Karpas-422 (cell line): Measurements from ENCODE around the gene RPRM. TPM values are rescaled to one million over a fixed set of nuclear protein-coding genes. Genes with fewer than 3 reads are reported as not detected.

ENCODE experiments used
- DNase-seq: peaks from one replicate; pipeline ENCODE4 v3.0.0-alpha.2; 2015
- H2AFZ ChIP-seq: fragments of 200-600 bp; sonication (generic); 2 replicates; pipeline ENCODE4 v1.6.1; 2014; ENCODE audit warnings: antibody characterized with exemption, low read length, mixed read lengths
- H3K27ac ChIP-seq: fragments of 200-600 bp; sonication (generic); 2 replicates; pipeline ENCODE4 v1.5.1; 2014; ENCODE audit warnings: mild to moderate bottlenecking, low read length, moderate library complexity
- H3K27me3 ChIP-seq: fragments of 200-600 bp; sonication (generic); 2 replicates; pipeline ENCODE4 v1.6.1; 2014; ENCODE audit warnings: low read length, mixed read lengths
- H3K36me3 ChIP-seq: fragments of 200-600 bp; sonication (generic); 2 replicates; pipeline ENCODE4 v1.6.1; 2014; ENCODE audit warnings: low read length, mixed read lengths; ENCODE audit not compliant: insufficient read depth
- H3K4me1 ChIP-seq: fragments of 200-600 bp; sonication (generic); 2 replicates; pipeline ENCODE4 v1.6.1; 2014; ENCODE audit warnings: mild to moderate bottlenecking, low read length, mixed read lengths
- H3K4me2 ChIP-seq: fragments of 200-600 bp; sonication (generic); 2 replicates; pipeline ENCODE4 v1.6.1; 2014; ENCODE audit warnings: low read length, low read depth, mild to moderate bottlenecking; ENCODE audit not compliant: poor library complexity, severe bottlenecking
- H3K4me3 ChIP-seq: fragments of 200-600 bp; sonication (generic); 2 replicates; pipeline ENCODE4 v1.5.1; 2014; ENCODE audit warnings: mild to moderate bottlenecking, antibody characterized with exemption, low read length, mixed read lengths
- H3K79me2 ChIP-seq: fragments of 200-600 bp; sonication (generic); 2 replicates; pipeline ENCODE4 v1.6.1; 2014; ENCODE audit warnings: mild to moderate bottlenecking, low read length, mixed read lengths
- H3K9ac ChIP-seq: fragments of 200-600 bp; sonication (generic); 2 replicates; pipeline ENCODE4 v1.6.0; 2014; ENCODE audit warnings: low read length
- H3K9me2 ChIP-seq: fragments of 200-600 bp; sonication (generic), shearing (Covaris generic); replicated peaks from 2 replicates; pipeline ENCODE4 v1.6.0; 2014; ENCODE audit warnings: mild to moderate bottlenecking, low read length, moderate library complexity; ENCODE audit not compliant: insufficient read depth
- H3K9me3 ChIP-seq: fragments of 300-700, 200-600 bp; sonication (generic); 2 replicates; pipeline ENCODE4 v1.6.1; 2014; ENCODE audit warnings: low read length, mixed read lengths
- H4K20me1 ChIP-seq: fragments of 200-600 bp; sonication (generic); 2 replicates; pipeline ENCODE4 v1.6.1; 2014; ENCODE audit warnings: mild to moderate bottlenecking, antibody characterized with exemption, low read length, low read depth; ENCODE audit not compliant: insufficient read depth
- total RNA-seq: library from RNA; depleted of rRNA; stranded (reverse); fragments of >200 nt; shearing (Covaris generic); gene quantifications from 2 replicates; pipeline ENCODE4 v1.2.3, GENCODE V29; 2014; ENCODE audit warnings: low replicate concordance

Gene RPRM
- total RNA-seq, 1 experiment from 2014 or later, result not detected

DNA sequence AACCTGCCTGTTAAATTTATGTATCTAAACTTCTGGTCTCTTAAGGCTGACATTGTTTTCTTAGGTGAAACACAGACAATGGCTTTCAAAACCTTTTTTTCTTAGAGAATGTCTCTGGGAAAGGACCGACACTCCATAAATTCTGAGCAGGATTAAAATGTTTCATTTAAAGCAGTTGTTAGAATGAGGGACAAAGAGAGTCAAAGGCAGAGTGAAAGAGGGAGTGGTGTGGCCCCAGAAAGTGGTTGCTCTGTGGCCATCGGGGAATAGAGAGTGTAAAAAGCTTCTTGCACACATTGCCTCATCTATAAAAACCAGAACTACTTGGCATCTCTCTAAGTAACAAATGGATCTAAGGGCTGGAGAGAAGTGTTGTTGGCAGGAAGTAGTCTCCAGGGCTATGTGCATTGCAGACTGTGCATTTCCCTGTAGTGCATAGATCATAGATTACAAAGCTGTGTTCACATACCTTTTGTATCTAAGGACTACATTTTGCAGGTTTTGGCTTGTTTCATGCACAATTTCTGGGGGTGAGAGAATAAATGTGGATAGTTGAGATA lies 3.6 kb downstream of the RPRM start:
- no peaks in the 10 kb centered on the region for H3K9me3 ChIP-seq
- H3K4me3 ChIP-seq, result no peak overlapping the region
- no peaks in the 10 kb centered on the region for H3K36me3 ChIP-seq
- no peak for DNase-seq
- H3K4me2 ChIP-seq, result no peak overlapping the region
- H3K9ac ChIP-seq, result no peak overlapping the region
- H4K20me1 ChIP-seq, result no peaks in the 10 kb centered on the region
- no peaks in the 10 kb centered on the region for H3K9me2 ChIP-seq
- no peak overlapping the region for H2AFZ ChIP-seq
- no peaks in the 10 kb centered on the region for H3K27me3 ChIP-seq
- H3K27ac ChIP-seq, result no peak overlapping the region
- no peaks in the 10 kb centered on the region for H3K79me2 ChIP-seq
- H3K4me1 ChIP-seq, result 0 out of 2 replicates have a peak, but pooled peaks cover 3% of the 10 kb centered on the region

DNA sequence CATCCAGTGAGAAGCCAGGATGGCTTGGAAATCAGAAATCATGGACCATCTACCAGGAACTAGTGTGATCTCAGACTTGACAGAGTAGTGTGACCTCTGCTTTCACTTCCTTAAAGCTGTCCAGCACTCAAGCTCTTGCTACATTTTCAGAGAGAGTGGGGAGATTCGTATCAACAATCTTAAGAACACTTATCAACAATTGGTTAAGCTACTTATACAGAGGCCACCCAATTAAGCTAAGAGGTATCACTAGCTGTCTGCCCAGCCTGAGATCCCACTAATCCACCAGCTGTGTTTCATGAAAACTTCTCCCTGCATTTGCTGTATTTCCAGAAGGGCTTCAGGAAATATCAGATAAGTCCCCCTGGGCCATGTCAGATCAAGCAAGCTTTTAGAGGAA lies 4.2 kb downstream of the RPRM start:
- Histone ChIP-seq H3K4me2 (no peak overlapping the region), H3K4me3 (no peak overlapping the region), H3K9ac (no peak overlapping the region), H3K27me3 (no peaks in the 10 kb centered on the region), H3K9me3 (no peaks in the 10 kb centered on the region), H3K79me2 (no peaks in the 10 kb centered on the region), H3K9me2 (no peaks in the 10 kb centered on the region), H3K27ac (no peak overlapping the region), H3K4me1 (0 out of 2 replicates have a peak, but pooled peaks cover 3% of the 10 kb centered on the region), H4K20me1 (no peaks in the 10 kb centered on the region), H2AFZ (no peak overlapping the region), H3K36me3 (no peaks in the 10 kb centered on the region)
- peak; percentile 42 for DNase-seq

DNA sequence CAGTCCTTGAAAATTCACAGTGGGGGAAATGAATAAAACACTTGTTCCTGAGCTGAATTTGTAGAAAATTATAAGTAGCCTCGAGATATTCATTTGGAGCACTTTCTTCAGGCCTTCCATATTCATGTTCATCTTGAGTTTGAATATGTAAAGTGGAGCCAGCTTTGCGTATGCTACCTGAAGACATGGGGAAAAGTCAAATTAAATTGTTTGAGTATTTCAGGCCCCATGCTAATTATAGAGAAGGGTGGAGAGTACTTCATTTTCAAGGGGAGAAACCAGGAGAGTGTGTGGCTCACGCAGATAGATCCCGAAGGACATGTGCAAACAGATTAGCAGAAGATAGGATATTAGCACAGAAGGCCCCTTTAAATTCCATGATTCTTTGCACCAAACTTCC lies 7.7 kb downstream of the RPRM start:
- no peak overlapping the region for H3K4me2 ChIP-seq
- no peak for DNase-seq
- H3K36me3 ChIP-seq, result no peaks in the 10 kb centered on the region
- no peaks in the 10 kb centered on the region for H3K9me3 ChIP-seq
- no peak overlapping the region for H3K9ac ChIP-seq
- H3K27me3 ChIP-seq, result no peaks in the 10 kb centered on the region
- H3K79me2 ChIP-seq, result no peaks in the 10 kb centered on the region
- H2AFZ ChIP-seq, result no peak overlapping the region
- H3K4me1 ChIP-seq, result no peaks in the 10 kb centered on the region
- no peak overlapping the region for H3K27ac ChIP-seq
- H3K9me2 ChIP-seq, result no peaks in the 10 kb centered on the region
- no peaks in the 10 kb centered on the region for H4K20me1 ChIP-seq
- H3K4me3 ChIP-seq, result no peak overlapping the region

DNA sequence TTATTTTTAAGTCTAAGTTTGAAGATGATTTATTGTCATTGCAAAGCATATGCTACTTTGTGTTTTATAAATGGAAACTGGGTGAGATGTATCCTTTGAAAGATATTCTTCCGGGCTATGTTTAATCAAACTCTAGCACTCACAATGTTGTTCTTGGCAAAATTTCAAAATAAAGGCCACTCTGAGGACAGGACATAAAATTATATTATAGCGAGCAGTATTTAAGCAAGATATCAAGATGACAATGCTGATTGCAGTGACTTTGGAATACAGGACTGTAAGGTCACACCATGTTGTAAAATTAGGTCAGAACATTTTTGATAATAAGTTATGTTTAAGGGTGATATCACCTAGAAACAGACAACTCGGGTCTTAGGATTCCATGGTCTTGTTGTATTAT lies 14.2 kb downstream of the RPRM start:
- no peak overlapping the region for H3K27ac ChIP-seq
- no peaks in the 10 kb centered on the region for H3K9me2 ChIP-seq
- H3K4me1 ChIP-seq, result no peaks in the 10 kb centered on the region
- H3K9ac ChIP-seq, result no peak overlapping the region
- H3K79me2 ChIP-seq, result no peaks in the 10 kb centered on the region
- no peak for DNase-seq
- no peak overlapping the region for H3K4me3 ChIP-seq
- H3K27me3 ChIP-seq, result no peaks in the 10 kb centered on the region
- no peak overlapping the region for H3K4me2 ChIP-seq
- H4K20me1 ChIP-seq, result no peaks in the 10 kb centered on the region
- H3K9me3 ChIP-seq, result no peaks in the 10 kb centered on the region
- H3K36me3 ChIP-seq, result no peaks in the 10 kb centered on the region
- no peak overlapping the region for H2AFZ ChIP-seq

DNA sequence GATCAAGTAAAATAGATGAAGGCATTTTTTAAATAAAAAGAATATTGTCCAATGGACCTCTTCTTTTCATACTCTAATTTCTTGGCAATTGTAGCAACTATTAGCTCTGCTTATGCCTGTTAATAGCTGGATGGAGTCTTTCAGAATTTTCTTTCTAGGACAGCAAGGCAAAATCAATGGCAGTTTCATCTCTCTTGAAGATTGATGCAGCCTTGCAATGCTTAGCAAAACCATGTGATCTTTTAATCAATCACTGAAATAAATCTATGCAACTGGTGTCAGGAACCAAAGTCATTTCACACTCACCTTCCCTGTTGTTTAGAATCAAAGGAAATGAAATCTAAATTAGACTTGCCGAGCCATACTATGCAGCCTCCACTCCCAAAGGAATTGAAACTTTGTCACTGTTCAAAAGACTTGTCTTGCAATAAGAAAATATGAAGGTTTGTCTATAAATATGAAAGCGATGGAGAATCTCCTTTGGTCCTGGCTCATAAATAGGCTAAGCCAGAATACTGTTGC lies 16.2 kb downstream of the RPRM start:
- H3K4me1 ChIP-seq, result no peaks in the 10 kb centered on the region
- no peak for DNase-seq
- no peaks in the 10 kb centered on the region for H3K9me3 ChIP-seq
- no peaks in the 10 kb centered on the region for H3K79me2 ChIP-seq
- no peak overlapping the region for H2AFZ ChIP-seq
- H3K4me2 ChIP-seq, result no peak overlapping the region
- no peak overlapping the region for H3K27ac ChIP-seq
- no peak overlapping the region for H3K9ac ChIP-seq
- no peaks in the 10 kb centered on the region for H4K20me1 ChIP-seq
- H3K27me3 ChIP-seq, result no peaks in the 10 kb centered on the region
- H3K9me2 ChIP-seq, result no peaks in the 10 kb centered on the region
- no peaks in the 10 kb centered on the region for H3K36me3 ChIP-seq
- H3K4me3 ChIP-seq, result no peak overlapping the region

DNA sequence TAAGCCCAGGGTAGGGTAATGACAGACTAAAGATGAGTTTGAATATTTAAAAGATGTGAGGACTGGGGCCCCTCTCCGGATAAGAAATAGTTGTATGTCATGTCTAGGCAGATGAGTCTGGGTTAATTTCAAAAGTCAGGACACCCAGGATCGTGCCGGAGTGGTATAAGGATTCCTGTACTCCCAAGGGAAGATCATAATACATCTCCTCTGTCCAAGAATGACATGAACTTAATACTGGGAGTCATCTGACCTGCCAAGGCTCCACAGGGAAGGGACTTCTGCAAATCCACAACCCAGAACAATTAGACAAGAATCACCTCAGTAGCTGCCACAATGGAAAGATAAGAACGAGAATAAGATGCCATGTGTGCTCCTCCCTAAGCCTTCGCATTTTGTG lies 17.1 kb downstream of the RPRM start:
- no peaks in the 10 kb centered on the region for H4K20me1 ChIP-seq
- no peak overlapping the region for H3K4me3 ChIP-seq
- no peak overlapping the region for H2AFZ ChIP-seq
- H3K9ac ChIP-seq, result no peak overlapping the region
- DNase-seq, result no peak
- no peaks in the 10 kb centered on the region for H3K79me2 ChIP-seq
- no peak overlapping the region for H3K4me2 ChIP-seq
- no peaks in the 10 kb centered on the region for H3K9me2 ChIP-seq
- H3K36me3 ChIP-seq, result no peaks in the 10 kb centered on the region
- no peaks in the 10 kb centered on the region for H3K4me1 ChIP-seq
- no peaks in the 10 kb centered on the region for H3K27me3 ChIP-seq
- H3K9me3 ChIP-seq, result no peaks in the 10 kb centered on the region
- H3K27ac ChIP-seq, result no peak overlapping the region

DNA sequence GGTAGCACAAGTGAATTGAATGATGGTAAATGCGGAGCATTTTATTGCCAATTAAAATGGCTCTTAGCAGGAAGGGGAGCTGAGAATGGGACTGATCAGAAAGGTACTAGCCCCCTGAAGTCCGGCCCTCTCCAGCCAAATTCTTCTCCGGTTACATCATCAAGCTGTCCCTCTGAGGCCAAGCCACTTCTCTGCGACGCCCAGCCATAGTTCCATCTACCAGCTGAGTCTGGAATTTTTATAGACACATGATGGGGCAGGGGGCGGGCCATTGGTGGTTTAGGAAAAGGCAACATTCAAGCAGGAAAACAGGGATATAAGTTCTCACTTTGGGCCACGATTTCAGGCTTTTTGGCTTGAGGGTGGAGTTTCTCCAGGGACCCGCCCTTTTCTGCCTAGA lies 22.7 kb downstream of the RPRM start:
- no peak overlapping the region for H3K4me2 ChIP-seq
- no peak for DNase-seq
- no peak overlapping the region for H3K9ac ChIP-seq
- no peaks in the 10 kb centered on the region for H3K27me3 ChIP-seq
- H3K27ac ChIP-seq, result no peak overlapping the region
- H3K9me3 ChIP-seq, result no peaks in the 10 kb centered on the region
- no peaks in the 10 kb centered on the region for H3K4me1 ChIP-seq
- no peaks in the 10 kb centered on the region for H3K79me2 ChIP-seq
- H3K9me2 ChIP-seq, result no peaks in the 10 kb centered on the region
- H2AFZ ChIP-seq, result no peak overlapping the region
- H4K20me1 ChIP-seq, result no peaks in the 10 kb centered on the region
- H3K36me3 ChIP-seq, result no peaks in the 10 kb centered on the region
- no peak overlapping the region for H3K4me3 ChIP-seq

DNA sequence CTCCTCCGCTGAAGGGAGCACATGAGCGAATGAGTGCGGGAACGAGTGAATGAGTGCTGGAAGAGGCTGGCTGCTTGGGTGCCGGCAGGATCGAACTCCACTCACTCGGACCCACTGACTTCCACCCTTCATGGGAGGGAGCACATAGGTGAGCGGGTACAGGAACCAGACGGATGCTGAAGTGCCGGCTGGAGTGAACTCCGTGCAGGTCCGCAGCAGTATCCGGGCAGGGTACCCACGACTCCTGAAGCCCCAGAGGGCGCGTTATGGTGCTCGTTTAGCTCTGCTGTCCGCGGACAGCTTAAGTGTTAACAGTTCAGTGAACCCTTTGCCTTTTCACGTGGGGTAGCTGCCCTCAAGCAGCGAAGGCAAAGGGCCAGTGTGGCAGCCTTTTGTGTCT lies 23.2 kb downstream of the RPRM start:
- no peak for DNase-seq
- Histone ChIP-seq H3K79me2 (no peaks in the 10 kb centered on the region), H3K4me2 (no peak overlapping the region), H3K36me3 (no peaks in the 10 kb centered on the region), H3K4me1 (no peaks in the 10 kb centered on the region), H3K27ac (no peak overlapping the region), H3K9ac (no peak overlapping the region), H3K4me3 (no peak overlapping the region), H3K9me2 (no peaks in the 10 kb centered on the region), H3K9me3 (no peaks in the 10 kb centered on the region), H3K27me3 (no peaks in the 10 kb centered on the region), H4K20me1 (no peaks in the 10 kb centered on the region), H2AFZ (no peak overlapping the region)
